ENCODE measurements around the gene CYP3A4. TPM values are rescaled to one million over a fixed set of nuclear protein-coding genes. Genes with fewer than 3 reads are reported as not detected.
"Not testable (repeated sequence)": the region's sequence is repeated elsewhere in the genome, so short reads cannot be mapped to it uniquely, and the experiment has no call there.

The CYP3A4 gene
- total RNA-seq, 1 donor from 2014 or later = not detected

- intact Hi-C loops (cut with DNase I) = no loop called here
- Histone ChIP-seq H3K4me1 (peaks cover 7% of the 10 kb centered on the region), H3K4me3 (no peak overlapping the region), H3K9me3 (no peaks in the 10 kb centered on the region), H3K27ac (no peak overlapping the region), H3K27me3 (no peaks in the 10 kb centered on the region), H3K36me3 (no peaks in the 10 kb centered on the region)
- no peak for TF ChIP-seq CTCF (IDR thresholded peaks at IDR 0.05)
- ATAC-seq = no peak
- no peak for DNase-seq
Measured at GRCh38 chr7:99755085-99755484, 28.9 kb downstream of the CYP3A4 start.

- peaks cover 7% of the 10 kb centered on the region for H3K4me1 ChIP-seq
- peak; percentile 71 for ATAC-seq
- H3K4me3 ChIP-seq = no peak overlapping the region
- intact Hi-C loops (cut with DNase I) = no loop called here
- H3K36me3 ChIP-seq = no peaks in the 10 kb centered on the region
- no peak for DNase-seq
- no peaks in the 10 kb centered on the region for H3K27me3 ChIP-seq
- peak overlapping the region; percentile 51 for H3K27ac ChIP-seq
- H3K9me3 ChIP-seq = no peaks in the 10 kb centered on the region
- TF ChIP-seq CTCF (IDR thresholded peaks at IDR 0.05) = no peak
Measured at GRCh38 chr7:99752356-99752755, 31.6 kb downstream of the CYP3A4 start.

- peak overlapping the region; percentile 51 for H3K27ac ChIP-seq
- ATAC-seq = peak; percentile 73
- H3K36me3 ChIP-seq; H3K4me3 ChIP-seq; H3K9me3 ChIP-seq; H3K4me1 ChIP-seq; intact Hi-C loops (cut with DNase I); DNase-seq; H3K27me3 ChIP-seq: not testable (repeated sequence)
Measured at GRCh38 chr7:99751322-99752052, 32.5 kb downstream of the CYP3A4 start.

- intact Hi-C loops (cut with DNase I) = no loop called here
- peaks cover 7% of the 10 kb centered on the region for H3K4me1 ChIP-seq
- ATAC-seq = no peak
- H3K4me3 ChIP-seq = no peak overlapping the region
- H3K27ac ChIP-seq = no peak overlapping the region
- DNase-seq = no peak
- H3K36me3 ChIP-seq = no peaks in the 10 kb centered on the region
- no peak for TF ChIP-seq CTCF (IDR thresholded peaks at IDR 0.05)
- H3K27me3 ChIP-seq = no peaks in the 10 kb centered on the region
- H3K9me3 ChIP-seq = no peaks in the 10 kb centered on the region
Measured at GRCh38 chr7:99748846-99749579, 35.0 kb downstream of the CYP3A4 start.

DNA sequence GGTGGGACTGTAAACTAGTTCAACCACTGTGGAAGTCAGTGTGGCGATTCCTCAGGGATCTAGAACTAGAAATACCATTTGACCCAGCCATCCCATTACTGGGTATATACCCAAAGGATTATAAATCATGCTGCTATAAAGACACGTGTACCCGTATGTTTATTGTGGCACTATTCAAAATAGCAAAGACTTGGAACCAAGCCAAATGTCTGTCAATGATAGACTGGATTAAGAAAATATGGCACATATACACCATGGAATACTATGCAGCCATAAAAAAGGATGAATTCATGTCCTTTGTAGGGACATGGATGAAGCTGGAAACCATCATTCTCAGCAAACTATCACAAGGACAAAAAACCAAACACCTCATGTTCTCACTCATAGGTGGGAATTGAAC is 37.1 kb downstream of the CYP3A4 start:
- H3K27ac ChIP-seq; intact Hi-C loops (cut with DNase I); H3K4me1 ChIP-seq; H3K36me3 ChIP-seq; DNase-seq; H3K4me3 ChIP-seq; ATAC-seq; H3K27me3 ChIP-seq; H3K9me3 ChIP-seq: not testable (repeated sequence)

DNA sequence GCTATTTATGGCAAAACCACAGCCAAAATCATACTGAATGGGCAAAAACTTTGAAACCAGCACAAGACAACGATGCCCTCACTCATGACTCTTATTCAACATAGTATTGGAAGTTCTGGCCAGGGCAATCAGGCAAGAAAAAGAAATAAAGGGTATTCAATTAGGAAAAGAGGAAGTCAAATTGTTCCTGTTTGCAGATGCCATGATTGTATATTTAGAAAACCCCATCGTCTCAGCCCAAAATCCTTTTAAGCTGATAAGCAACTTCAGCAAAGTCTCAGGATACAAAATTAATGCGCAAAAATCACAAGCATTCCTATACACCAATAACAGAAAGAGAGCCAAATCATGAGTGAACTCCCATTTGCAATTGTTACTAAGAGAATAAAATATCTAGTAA is 38.6 kb downstream of the CYP3A4 start:
- H3K36me3 ChIP-seq; H3K9me3 ChIP-seq; ATAC-seq; H3K4me1 ChIP-seq; H3K4me3 ChIP-seq; intact Hi-C loops (cut with DNase I); H3K27ac ChIP-seq; DNase-seq; H3K27me3 ChIP-seq: not testable (repeated sequence)

GRCh38 chr7:99742737-99743394 is 41.1 kb downstream of the CYP3A4 start:
- TF ChIP-seq CTCF (IDR thresholded peaks at IDR 0.05) = no peak
- H3K4me1 ChIP-seq = no peaks in the 10 kb centered on the region
- intact Hi-C loops (cut with DNase I) = no loop called here
- H3K27ac ChIP-seq = no peak overlapping the region
- ATAC-seq = no peak
- no peaks in the 10 kb centered on the region for H3K9me3 ChIP-seq
- no peaks in the 10 kb centered on the region for H3K27me3 ChIP-seq
- DNase-seq = no peak
- no peaks in the 10 kb centered on the region for H3K36me3 ChIP-seq
- H3K4me3 ChIP-seq = no peak overlapping the region

All from upper lobe of right lung (tissue), 1 donor.